ENCODE measurements around the gene ANKRD34B. TPM values are rescaled to one million over a fixed set of nuclear protein-coding genes. Genes with fewer than 3 reads are reported as not detected.

The ANKRD34B gene
- total RNA-seq, 1 experiment from 2014 or later = 0.10 TPM

DNA sequence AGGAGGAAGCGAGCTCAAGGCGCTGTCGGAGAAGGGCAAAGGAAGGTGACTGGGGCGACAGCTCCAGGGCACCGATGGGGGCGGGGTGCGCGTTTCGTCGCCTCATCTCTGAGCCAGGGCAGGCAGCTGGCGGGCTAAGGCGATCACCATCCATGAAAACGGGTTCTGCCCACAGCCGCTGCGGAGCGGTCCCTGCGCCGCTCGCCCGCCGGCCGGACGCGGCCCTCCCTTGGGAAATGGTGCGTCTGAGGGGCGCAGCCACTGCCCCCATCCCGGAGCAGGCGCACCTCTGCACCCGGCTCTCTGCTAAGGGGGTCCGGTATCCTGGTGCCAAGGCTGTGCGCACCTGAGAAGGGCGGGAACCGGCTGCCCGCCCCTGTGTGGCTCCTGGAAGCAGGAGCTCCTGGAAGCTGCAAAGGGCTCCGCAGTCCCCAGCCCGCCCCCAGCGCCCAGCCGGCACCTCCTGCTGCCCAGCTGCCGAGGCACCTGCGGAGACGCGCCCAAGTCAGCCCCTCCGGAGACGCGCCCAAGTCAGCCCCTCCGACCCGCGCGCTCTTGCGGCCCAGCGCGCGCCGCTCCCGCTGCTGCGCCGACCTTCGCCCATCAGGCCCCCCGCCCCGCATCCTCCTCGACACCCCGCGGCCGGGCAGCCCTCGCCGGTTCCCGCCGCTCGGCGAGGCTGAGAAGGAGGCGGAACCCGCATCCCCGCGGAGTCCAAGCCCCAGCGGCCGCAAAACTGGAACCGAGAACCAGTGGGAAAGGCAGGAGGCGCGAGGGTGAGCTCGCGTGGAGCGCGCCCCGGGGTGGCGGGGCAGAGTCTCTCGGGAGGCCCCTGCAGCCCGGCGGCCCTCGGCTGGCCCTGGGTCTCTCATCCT is 757 bp downstream of the ANKRD34B start:
- H3K36me3 ChIP-seq (ENCODE audit: control insufficient read depth, insufficient read depth, low read length) = no peaks in the 10 kb centered on the region; the same call in 1 of the 2 replicates
- CTCF ChIA-PET = interaction anchor here (0.6 kb wide), 1 partner anchor 842 kb away, joined by 3 read pairs; no protein-coding TSS in a partner anchor
- intact Hi-C loops (cut with micrococcal nuclease; ENCODE audit: unreplicated experiment) = no loop called here
- POLR2A ChIA-PET = no interaction called here
- peaks cover 14% of the 10 kb centered on the region for H3K27me3 ChIP-seq (ENCODE audit: control insufficient read depth, insufficient read depth, low read length)
- in situ Hi-C loops (cut with HindIII; ENCODE audit: low pct_unique_long_range_greater_than_20kb, low sequenced_read_pairs) = no loop called here
- TF ChIP-seq POLR2AphosphoS5 (IDR thresholded peaks at IDR 0.05; ENCODE audit: low read depth, low read length) = no peak
- H3K4me3 ChIP-seq (ENCODE audit: low read depth in 2 of 2, low read length in 2 of 2) = peak overlapping the region; percentile 48 to 52
- DNase-seq (ENCODE audit: low read depth, low spot score) (no peak), ATAC-seq (peak; percentile 29)
- no TSS peak for BruUV-seq (replicated peaks)
- H3K4me1 ChIP-seq (ENCODE audit: control insufficient read depth, insufficient read depth, low read length) = 0 out of 2 replicates have a peak, but pooled peaks cover 3% of the 10 kb centered on the region
- no peak overlapping the region for H3K27ac ChIP-seq (ENCODE audit: low read length)
- H3K9me3 ChIP-seq (ENCODE audit: control insufficient read depth, insufficient read depth, low read depth, low read length) = no peaks in the 10 kb centered on the region

DNA sequence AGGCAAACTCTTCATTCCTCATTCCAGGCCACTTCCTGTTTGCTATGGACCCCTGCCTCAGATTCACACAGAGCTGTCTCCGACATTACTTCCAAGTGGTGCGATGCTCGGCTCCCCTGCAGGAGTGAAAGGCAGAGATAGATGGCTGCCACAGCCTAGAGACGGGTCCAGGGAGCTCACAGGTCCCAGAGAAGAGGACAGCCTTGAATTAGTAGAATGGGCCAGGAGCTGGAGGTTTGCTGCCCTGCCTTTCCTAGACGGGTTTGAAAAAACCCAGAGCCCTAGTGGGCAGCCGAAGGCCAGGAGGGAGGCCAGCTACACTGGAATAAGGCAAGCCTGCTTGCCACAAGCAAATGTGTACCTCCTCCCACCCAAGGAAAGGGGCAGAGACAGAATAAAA is 1.8 kb downstream of the ANKRD34B start:
- no peak for TF ChIP-seq TCF7L2 (IDR thresholded peaks at IDR 0.05; ENCODE audit: low read depth, low read length)
- TF ChIP-seq, protein P1, sequence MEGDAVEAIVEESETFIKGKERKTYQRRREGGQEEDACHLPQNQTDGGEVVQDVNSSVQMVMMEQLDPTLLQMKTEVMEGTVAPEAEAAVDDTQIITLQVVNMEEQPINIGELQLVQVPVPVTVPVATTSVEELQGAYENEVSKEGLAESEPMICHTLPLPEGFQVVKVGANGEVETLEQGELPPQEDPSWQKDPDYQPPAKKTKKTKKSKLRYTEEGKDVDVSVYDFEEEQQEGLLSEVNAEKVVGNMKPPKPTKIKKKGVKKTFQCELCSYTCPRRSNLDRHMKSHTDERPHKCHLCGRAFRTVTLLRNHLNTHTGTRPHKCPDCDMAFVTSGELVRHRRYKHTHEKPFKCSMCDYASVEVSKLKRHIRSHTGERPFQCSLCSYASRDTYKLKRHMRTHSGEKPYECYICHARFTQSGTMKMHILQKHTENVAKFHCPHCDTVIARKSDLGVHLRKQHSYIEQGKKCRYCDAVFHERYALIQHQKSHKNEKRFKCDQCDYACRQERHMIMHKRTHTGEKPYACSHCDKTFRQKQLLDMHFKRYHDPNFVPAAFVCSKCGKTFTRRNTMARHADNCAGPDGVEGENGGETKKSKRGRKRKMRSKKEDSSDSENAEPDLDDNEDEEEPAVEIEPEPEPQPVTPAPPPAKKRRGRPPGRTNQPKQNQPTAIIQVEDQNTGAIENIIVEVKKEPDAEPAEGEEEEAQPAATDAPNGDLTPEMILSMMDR (IDR thresholded peaks at IDR 0.05) = no peak
- TF ChIP-seq SIN3A (IDR thresholded peaks at IDR 0.05; ENCODE audit: borderline replicate concordance, insufficient read depth, low read depth, low read length) = no peak
- TF ChIP-seq POLR2AphosphoS5 (IDR thresholded peaks at IDR 0.05; ENCODE audit: low read depth, low read length) = no peak
- TF ChIP-seq REST (IDR thresholded peaks at IDR 0.05; ENCODE audit: insufficient read depth in 1 of 2, low read depth in 2 of 2, low read length in 1 of 2) = no peak

More for the DNA sequence above, 1.8 kb downstream of the ANKRD34B start:
- in situ Hi-C loops (cut with HindIII; ENCODE audit: low pct_unique_long_range_greater_than_20kb, low sequenced_read_pairs) (no loop called here), intact Hi-C loops (cut with micrococcal nuclease; ENCODE audit: unreplicated experiment) (no loop called here)
- no peak for DNase-seq (ENCODE audit: low read depth, low spot score)
- H3K27ac ChIP-seq (ENCODE audit: low read length) = no peak overlapping the region
- ChIA-PET CTCF (interaction anchor here (0.7 kb wide), 1 partner anchor 57 kb away, joined by 7 read pairs; no protein-coding TSS in a partner anchor), POLR2A (interaction anchor here (0.7 kb wide), 1 partner anchor 1072 kb away, joined by 5 read pairs; no protein-coding TSS in a partner anchor)
- no peaks in the 10 kb centered on the region for H3K9me3 ChIP-seq (ENCODE audit: control insufficient read depth, insufficient read depth, low read depth, low read length)
- no TSS peak for BruUV-seq (replicated peaks)
- 0 out of 2 replicates have a peak, but pooled peaks cover 3% of the 10 kb centered on the region for H3K4me1 ChIP-seq (ENCODE audit: control insufficient read depth, insufficient read depth, low read length)
- ATAC-seq = no peak
- no peaks in the 10 kb centered on the region; the same call in 1 of the 2 replicates for H3K36me3 ChIP-seq (ENCODE audit: control insufficient read depth, insufficient read depth, low read length)
- H3K4me3 ChIP-seq (ENCODE audit: low read depth in 2 of 2, low read length in 2 of 2) = no peak overlapping the region
- H3K27me3 ChIP-seq (ENCODE audit: control insufficient read depth, insufficient read depth, low read length) = peaks cover 14% of the 10 kb centered on the region

Data from Panc1 (cell line).